HepG2 (cell line): ENCODE measurements around the gene HAPLN1. TPM values are rescaled to one million over a fixed set of nuclear protein-coding genes. Genes with fewer than 3 reads are reported as not detected.

Source experiments
- ARID5B ChIP-seq: IDR thresholded peaks from 2 replicates; pipeline ENCODE4 v1.4.0; 2020; ENCODE audit warnings: mild to moderate bottlenecking, missing genetic modification reagents
- ELF1 ChIP-seq: sonication (generic); formaldehyde crosslinking; IDR thresholded peaks from 2 replicates; pipeline ENCODE4 v1.4.0; 2020; ENCODE audit warnings: missing genetic modification reagents
- ETV5 ChIP-seq: IDR thresholded peaks from 2 replicates; pipeline ENCODE4 v1.6.1; 2018; ENCODE audit warnings: missing biosample characterization, missing genetic modification reagents, inconsistent platforms, borderline replicate concordance
- GATAD2A ChIP-seq: IDR thresholded peaks from 2 replicates; pipeline ENCODE4 v1.6.1; 2016
- HDAC6 ChIP-seq: fragments of 200-600 bp; sonication (generic); IDR thresholded peaks from 2 replicates; pipeline ENCODE4 v1.7.0; 2017; ENCODE audit warnings: mild to moderate bottlenecking, antibody characterized with exemption, low read length, low read depth
- HNRNPH1 ChIP-seq: fragments of 200-400 bp; formaldehyde crosslinking; optimal IDR thresholded peaks from 2 replicates; pipeline ENCODE3; 2017; ENCODE audit warnings: mild to moderate bottlenecking, low read depth, low read length
- HNRNPUL1 ChIP-seq: fragments of 200-400 bp; formaldehyde crosslinking; IDR thresholded peaks from 2 replicates; pipeline ENCODE4 v1.6.1; 2017; ENCODE audit warnings: low read depth, mild to moderate bottlenecking, low read length, moderate library complexity
- KLF15 ChIP-seq: sonication (generic); formaldehyde crosslinking; IDR thresholded peaks from 2 replicates; pipeline ENCODE4 v1.8.1; 2023; ENCODE audit warnings: borderline replicate concordance, mild to moderate bottlenecking, inconsistent platforms, missing genetic modification reagents, mixed read lengths
- POGZ ChIP-seq: sonication (generic); formaldehyde crosslinking; IDR thresholded peaks from 2 replicates; pipeline ENCODE4 v1.4.0; 2020; ENCODE audit warnings: mild to moderate bottlenecking, missing genetic modification reagents
- POLR2AphosphoS2 ChIP-seq: IDR thresholded peaks from 2 replicates; pipeline ENCODE4 v1.6.1; 2011; ENCODE audit warnings: low read depth, low read length, improper control_type of control experiment
- RAD21 ChIP-seq: fragments of 450-650 bp; formaldehyde crosslinking; IDR thresholded peaks from 2 replicates; pipeline ENCODE4 v1.5.0; 2020; ENCODE audit warnings: mild to moderate bottlenecking
- SALL1 ChIP-seq: sonication (generic); formaldehyde crosslinking; IDR thresholded peaks from 2 replicates; pipeline ENCODE4 v1.8.0; 2022; ENCODE audit warnings: mild to moderate bottlenecking, missing genetic modification reagents
- SMC3 ChIP-seq: IDR thresholded peaks from 2 replicates; pipeline ENCODE4 v1.6.1; 2011; ENCODE audit warnings: low read length, improper control_type of control experiment
- SOX5 ChIP-seq: IDR thresholded peaks from 2 replicates; pipeline ENCODE4 v1.6.1; 2016; ENCODE audit warnings: borderline replicate concordance
- TEAD3 ChIP-seq: optimal IDR thresholded peaks from 2 replicates; pipeline ENCODE3; 2016; ENCODE audit warnings: borderline replicate concordance
- YEATS4 ChIP-seq: sonication (generic); formaldehyde crosslinking; IDR thresholded peaks from 2 replicates; pipeline ENCODE4 v1.4.0; 2020; ENCODE audit warnings: missing genetic modification reagents, borderline replicate concordance
- ZNF329 ChIP-seq: sonication (generic); formaldehyde crosslinking; IDR thresholded peaks from 2 replicates; pipeline ENCODE4 v1.9.0; 2021; ENCODE audit warnings: low read depth, mild to moderate bottlenecking, missing genetic modification reagents
- ZNF460 ChIP-seq: sonication (generic); formaldehyde crosslinking; IDR thresholded peaks from 2 replicates; pipeline ENCODE4 v1.5.1; 2020; ENCODE audit warnings: missing genetic modification reagents, mild to moderate bottlenecking, borderline replicate concordance
- ZNF710 ChIP-seq: sonication (generic); formaldehyde crosslinking; IDR thresholded peaks from 2 replicates; pipeline ENCODE4 v1.5.0; 2020; ENCODE audit warnings: mild to moderate bottlenecking, missing genetic modification reagents, borderline replicate concordance
- polyA plus RNA-seq, 8 experiments: library from polyadenylated mRNA; depleted of rRNA in 3 of 8; stranded (reverse) in 7 of 8; unstranded in 1 of 8; fragments of >200 nt; fragmentation: Illumina TruSeq in 4 of 8; extraction: Trizol in 4 of 8; gene quantifications; 2 replicates each; pipeline versions ENCODE4 v1.2.1 to v1.2.3, GENCODE V29; 2011 to 2016; ENCODE audit warnings: low read depth in 4 of 8, missing spikeins in 1 of 8, mixed read lengths in 1 of 8; ENCODE audit not compliant: insufficient read depth in 1 of 8
- total RNA-seq, 5 experiments: library from RNA; depleted of rRNA; stranded (reverse); fragments of >200 nt; fragmentation: Illumina TruSeq; extraction: Trizol; gene quantifications; 2 replicates each; pipeline ENCODE4 v1.2.3, GENCODE V29; 2016; ENCODE audit warnings: low read depth in 1 of 5
- TF ChIP-seq, protein P1 (sequence below), 2 experiments: fragments of 450-650 bp in 1 of 2; sonication (generic) in 1 of 2; formaldehyde crosslinking; IDR thresholded peaks; 2 replicates each; pipeline versions ENCODE4 v1.5.0 to v1.8.0; 2020 to 2022; ENCODE audit warnings: mild to moderate bottlenecking in 1 of 2, missing genetic modification reagents in 1 of 2

HAPLN1 gene
- total and polyA plus RNA-seq, 2 of the 13 experiments (the other 11 are each of a cell fraction or from before 2014, with no cell fraction given) = not detected

- TF ChIP-seq ZNF710 (CRISPR knock-in tag) (no peak), ARID5B (CRISPR knock-in tag) (peak; percentile 38; the same call in 1 of the 2 replicates), GATAD2A (CRISPR knock-in tag) (no peak), POGZ (CRISPR knock-in tag) (peak; percentile 45; the same call in 1 of the 2 replicates), RAD21 (CRISPR knock-in tag) (peak; percentile 66; the same call in 1 of the 2 replicates), SALL1 (CRISPR knock-in tag) (peak; percentile 32; the same call in 1 of the 2 replicates), ELF1 (CRISPR knock-in tag) (no peak), ZNF329 (CRISPR knock-in tag) (no peak), TEAD3 (CRISPR knock-in tag) (peak; percentile 10), KLF15 (CRISPR knock-in tag) (no peak), ZNF460 (CRISPR knock-in tag) (no peak), POLR2AphosphoS2 (no peak), HNRNPH1 (no peak), HNRNPUL1 (no peak), SMC3 (0 out of 2 replicates have a peak, but pooled peaks have one; percentile 19), YEATS4 (CRISPR knock-in tag) (no peak), SOX5 (CRISPR knock-in tag) (no peak), HDAC6 (no peak), ETV5 (no peak)
- TF ChIP-seq, protein P1, sequence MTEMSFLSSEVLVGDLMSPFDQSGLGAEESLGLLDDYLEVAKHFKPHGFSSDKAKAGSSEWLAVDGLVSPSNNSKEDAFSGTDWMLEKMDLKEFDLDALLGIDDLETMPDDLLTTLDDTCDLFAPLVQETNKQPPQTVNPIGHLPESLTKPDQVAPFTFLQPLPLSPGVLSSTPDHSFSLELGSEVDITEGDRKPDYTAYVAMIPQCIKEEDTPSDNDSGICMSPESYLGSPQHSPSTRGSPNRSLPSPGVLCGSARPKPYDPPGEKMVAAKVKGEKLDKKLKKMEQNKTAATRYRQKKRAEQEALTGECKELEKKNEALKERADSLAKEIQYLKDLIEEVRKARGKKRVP (CRISPR knock-in tag; IDR thresholded peaks at IDR 0.05) = 0 out of 4 replicates have a peak, but pooled peaks of 1 of the 2 experiments have one; percentile 20
Measured at GRCh38 chr5:83721953-83722901, 1.6 kb upstream of the HAPLN1 start (continued).
